ENCODE measurements around the gene KCNMA1.

DNA sequence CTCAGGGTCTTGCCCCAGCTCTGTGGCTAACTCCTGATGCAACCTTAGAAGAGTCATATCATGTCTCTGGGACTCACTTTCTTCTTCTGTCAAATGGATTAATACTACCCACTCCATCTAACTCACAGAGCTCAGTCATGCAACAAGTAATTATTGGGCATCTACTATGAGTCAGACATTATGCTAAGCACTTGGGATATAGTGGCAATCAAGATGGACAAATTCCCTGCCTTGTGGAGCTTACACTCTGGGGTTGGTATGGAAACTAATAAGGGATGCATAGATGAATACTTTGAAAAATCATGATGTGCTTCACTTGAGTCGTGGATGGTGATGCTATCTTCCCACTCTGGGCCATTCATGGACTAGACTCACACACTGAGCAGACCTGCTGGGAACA lies 88.9 kb downstream of the KCNMA1 start:
- TF ChIP-seq CTCF (IDR thresholded peaks at IDR 0.05) (no peak), ZFX (IDR thresholded peaks at IDR 0.05; ENCODE audit: borderline replicate concordance) (no peak)

Data from 22Rv1 (cell line).